HG02885 (cell line): ENCODE data around the gene TSPO.

Experiments
- ATAC-seq: cut with Tn5 transposase; IDR thresholded peaks from one replicate; pipeline ENCODE4 v1.9.1; 2021; ENCODE audit warnings: mild to moderate bottlenecking; ENCODE audit not compliant: unreplicated experiment, poor library complexity

Gene TSPO

GRCh38 chr22:43173976-43174720 lies 22.8 kb downstream of the TSPO start:
- ATAC-seq, result no peak

- ATAC-seq, result no peak
Measured at GRCh38 chr22:43174941-43175531, 23.7 kb downstream of the TSPO start.

- no peak for ATAC-seq
Measured at GRCh38 chr22:43176090-43176489, 24.7 kb downstream of the TSPO start.

- ATAC-seq, result no peak
Measured at GRCh38 chr22:43177479-43177878, 26.1 kb downstream of the TSPO start.

GRCh38 chr22:43179146-43179910 lies 28.0 kb downstream of the TSPO start:
- no peak for ATAC-seq

GRCh38 chr22:43179911-43180195 lies 28.5 kb downstream of the TSPO start:
- ATAC-seq, result no peak

- no peak for ATAC-seq
Measured at GRCh38 chr22:43180670-43181069, 29.3 kb downstream of the TSPO start.

- ATAC-seq, result no peak
Measured at GRCh38 chr22:43181321-43182076, 30.1 kb downstream of the TSPO start.

GRCh38 chr22:43182118-43182517 lies 30.8 kb downstream of the TSPO start:
- no peak for ATAC-seq

GRCh38 chr22:43182726-43183125 lies 31.4 kb downstream of the TSPO start:
- ATAC-seq, result no peak

GRCh38 chr22:43183496-43184277 lies 32.3 kb downstream of the TSPO start:
- ATAC-seq, result no peak

- no peak for ATAC-seq
Measured at GRCh38 chr22:43185860-43186261, 34.5 kb downstream of the TSPO start.

- ATAC-seq, result peak; percentile 63
Measured at GRCh38 chr22:43186272-43187170, 35.2 kb downstream of the TSPO start, which contains the start of gene TTLL12. Gene TTLL12, minus strand, starts transcription at chr22:43187134. Its CDS starts 65 bp downstream, at chr22:43187069.

- peak; percentile 85 for ATAC-seq
Measured at GRCh38 chr22:43187171-43188099, 36.1 kb downstream of the TSPO start.

- ATAC-seq, result no peak
Measured at GRCh38 chr22:43188829-43189545, 37.6 kb downstream of the TSPO start.

GRCh38 chr22:43191831-43192230 lies 40.5 kb downstream of the TSPO start:
- ATAC-seq, result no peak

- no peak for ATAC-seq
Measured at GRCh38 chr22:43197271-43197941, 46.0 kb downstream of the TSPO start.
